ENCODE measurements around the gene KRTAP5-4. TPM values are rescaled to one million over a fixed set of nuclear protein-coding genes. Genes with fewer than 3 reads are reported as not detected.
A peak's percentile ranks its signal among the peaks of the same experiment; 100 is the strongest.

Gene KRTAP5-4
- total RNA-seq, 1 experiment from 2014 or later = not detected

- H3K4me1 ChIP-seq (ENCODE audit: control insufficient read depth, insufficient read depth, low read length) = peaks cover 21% of the 10 kb centered on the region
- intact Hi-C loops (cut with micrococcal nuclease; ENCODE audit: unreplicated experiment) (no loop called here), in situ Hi-C loops (cut with HindIII; ENCODE audit: low pct_unique_long_range_greater_than_20kb, low sequenced_read_pairs) (no loop called here)
- H3K27ac ChIP-seq (ENCODE audit: low read length) = no peak overlapping the region
- no TSS peak for BruUV-seq (replicated peaks)
- no peaks in the 10 kb centered on the region; the same call in 1 of the 2 replicates for H3K27me3 ChIP-seq (ENCODE audit: control insufficient read depth, insufficient read depth, low read length)
- H3K9me3 ChIP-seq (ENCODE audit: control insufficient read depth, insufficient read depth, low read depth, low read length) = peaks cover 4% of the 10 kb centered on the region; the same call in 1 of the 2 replicates
- DNase-seq (ENCODE audit: low read depth, low spot score) (peak; percentile 55), ATAC-seq (peak; percentile 80)
- ChIA-PET POLR2A (no interaction called here), CTCF (interaction anchor here (0.6 to 3.2 kb wide), 13 partner anchors 8 to 305 kb away, joined by 3 to 95 read pairs (median 4); no protein-coding TSS in a partner anchor)
- H3K36me3 ChIP-seq (ENCODE audit: control insufficient read depth, insufficient read depth, low read length) = no peaks in the 10 kb centered on the region
- H3K4me3 ChIP-seq (ENCODE audit: low read depth in 2 of 2, low read length in 2 of 2) = peak overlapping the region; percentile 41 to 59
- TF ChIP-seq CTCF (IDR thresholded peaks at IDR 0.05) (no peak), SIN3A (IDR thresholded peaks at IDR 0.05; ENCODE audit: borderline replicate concordance, insufficient read depth, low read depth, low read length) (0 out of 2 replicates have a peak, but pooled peaks have one; percentile 60)
These were observed 48.1 kb downstream of the KRTAP5-4 start for GRCh38 chr11:1573903-1574237.

- no peak overlapping the region for H3K27ac ChIP-seq (ENCODE audit: low read length)
- intact Hi-C loops (cut with micrococcal nuclease; ENCODE audit: unreplicated experiment) = no loop called here
These were observed 48.6 kb downstream of the KRTAP5-4 start for GRCh38 chr11:1573077-1573902.

More at GRCh38 chr11:1573077-1573902, 48.6 kb downstream of the KRTAP5-4 start:
- H3K4me1 ChIP-seq (ENCODE audit: control insufficient read depth, insufficient read depth, low read length) = peaks cover 21% of the 10 kb centered on the region
- no peak for TF ChIP-seq CTCF (IDR thresholded peaks at IDR 0.05)
- TF ChIP-seq TCF7L2 (IDR thresholded peaks at IDR 0.05; ENCODE audit: low read depth, low read length) = no peak
- TF ChIP-seq POLR2AphosphoS5 (IDR thresholded peaks at IDR 0.05; ENCODE audit: low read depth, low read length) = no peak
- no peak for TF ChIP-seq REST (IDR thresholded peaks at IDR 0.05; ENCODE audit: insufficient read depth in 1 of 2, low read depth in 2 of 2, low read length in 1 of 2)
- no peak for TF ChIP-seq SIN3A (IDR thresholded peaks at IDR 0.05; ENCODE audit: borderline replicate concordance, insufficient read depth, low read depth, low read length)
- no peak for DNase-seq (ENCODE audit: low read depth, low spot score)
- in situ Hi-C loops (cut with HindIII; ENCODE audit: low pct_unique_long_range_greater_than_20kb, low sequenced_read_pairs) = no loop called here
- no peaks in the 10 kb centered on the region; the same call in 1 of the 2 replicates for H3K9me3 ChIP-seq (ENCODE audit: control insufficient read depth, insufficient read depth, low read depth, low read length)
- TSS peak; percentile 84 for BruUV-seq (replicated peaks)
- peak overlapping the region; percentile 41 to 59 for H3K4me3 ChIP-seq (ENCODE audit: low read depth in 2 of 2, low read length in 2 of 2)
- H3K27me3 ChIP-seq (ENCODE audit: control insufficient read depth, insufficient read depth, low read length) = no peaks in the 10 kb centered on the region; the same call in 1 of the 2 replicates
- ChIA-PET POLR2A (no interaction called here), CTCF (interaction anchor here (0.6 to 3.2 kb wide), 12 partner anchors 9 to 303 kb away, joined by 3 to 95 read pairs (median 4); no protein-coding TSS in a partner anchor)
- ATAC-seq = peak; percentile 51
- H3K36me3 ChIP-seq (ENCODE audit: control insufficient read depth, insufficient read depth, low read length) = no peaks in the 10 kb centered on the region
